GM23338 (cell line): ENCODE results near the gene NOSIP. TPM values are rescaled to one million over a fixed set of nuclear protein-coding genes. Genes with fewer than 3 reads are reported as not detected.
A peak's percentile ranks its signal among the peaks of the same experiment; 100 is the strongest.

ENCODE experiments used
- ATAC-seq: fragments of 200-7000 bp; cut with Tn5 transposase; 3 replicates; pipeline ENCODE4 v1.9.1; 2020
- DNase-seq: peaks from one replicate; pipeline ENCODE4 v3.0.0-alpha.2; 2015; ENCODE audit warnings: low spot score
- H2AFZ ChIP-seq: fragments of 200-600 bp; sonication (generic); 2 replicates; pipeline ENCODE4 v1.8.0; 2016; ENCODE audit warnings: antibody characterized with exemption, mild to moderate bottlenecking, moderate library complexity
- H3F3A ChIP-seq: fragments of 200-600 bp; sonication (generic); replicated peaks from 2 replicates; pipeline ENCODE4 v1.8.0; 2017; ENCODE audit warnings: antibody characterized with exemption, mixed run types, low read depth
- H3K27ac ChIP-seq: fragments of 200-600 bp; sonication (generic); 2 replicates; pipeline ENCODE4 v1.6.1; 2016; ENCODE audit warnings: low read depth
- H3K27me3 ChIP-seq: fragments of 200-600 bp; sonication (generic); 2 replicates; pipeline ENCODE4 v1.8.0; 2016; ENCODE audit warnings: mild to moderate bottlenecking, mixed run types, moderate library complexity; ENCODE audit not compliant: insufficient read depth
- H3K36me3 ChIP-seq: fragments of 200-600 bp; sonication (generic); 2 replicates; pipeline ENCODE4 v1.8.0; 2016; ENCODE audit warnings: mild to moderate bottlenecking; ENCODE audit not compliant: insufficient read depth
- H3K4me1 ChIP-seq: fragments of 200-600 bp; sonication (generic); 2 replicates; pipeline ENCODE4 v1.8.0; 2016; ENCODE audit warnings: mild to moderate bottlenecking, moderate library complexity; ENCODE audit not compliant: insufficient read depth
- H3K4me2 ChIP-seq: fragments of 200-600 bp; sonication (generic); 2 replicates; pipeline ENCODE4 v1.7.1; 2017; ENCODE audit warnings: mixed run types
- H3K4me3 ChIP-seq: fragments of 200-600 bp; sonication (generic); 2 replicates; pipeline ENCODE4 v1.6.1; 2016; ENCODE audit warnings: mixed run types
- H3K79me2 ChIP-seq: fragments of 200-600 bp; sonication (generic); replicated peaks from 2 replicates; pipeline ENCODE4 v1.8.0; 2017; ENCODE audit warnings: mild to moderate bottlenecking; ENCODE audit not compliant: insufficient read depth
- H3K9me2 ChIP-seq: fragments of 200-600 bp; sonication (generic); 2 replicates; pipeline ENCODE4 v1.8.0; 2017; ENCODE audit not compliant: insufficient read depth
- H4K20me1 ChIP-seq: fragments of 200-600 bp; sonication (generic); replicated peaks from 2 replicates; pipeline ENCODE4 v1.8.0; 2017; ENCODE audit warnings: mild to moderate bottlenecking; ENCODE audit not compliant: insufficient read depth
- H3K27ac Mint-ChIP-seq: 2 replicates; pipeline ENCODE4 v1.8.0; 2020; ENCODE audit warnings: inconsistent platforms, mild to moderate bottlenecking, moderate library complexity, mixed read lengths
- H3K27me3 Mint-ChIP-seq: 3 replicates; pipeline ENCODE4 v1.8.0; 2022; ENCODE audit warnings: low read depth, mild to moderate bottlenecking, moderate library complexity, mixed read lengths, inconsistent platforms; ENCODE audit not compliant: insufficient read depth, poor library complexity
- H3K36me3 Mint-ChIP-seq: 3 replicates; pipeline ENCODE4 v1.8.0; 2021; ENCODE audit warnings: low read depth, mild to moderate bottlenecking, inconsistent platforms, moderate library complexity, mixed read lengths
- H3K4me1 Mint-ChIP-seq: 3 replicates; pipeline ENCODE4 v1.8.0; 2020; ENCODE audit warnings: mild to moderate bottlenecking, inconsistent platforms, mixed read lengths
- H3K4me3 Mint-ChIP-seq: 3 replicates; pipeline ENCODE4 v1.8.0; 2021; ENCODE audit warnings: moderate library complexity, mild to moderate bottlenecking, inconsistent platforms, mixed read lengths
- H3K9me3 Mint-ChIP-seq: 3 replicates; pipeline ENCODE4 v1.8.0; 2020; ENCODE audit warnings: moderate library complexity, mild to moderate bottlenecking, inconsistent platforms, mixed read lengths
- CTCF ChIP-seq, 2 experiments: fragments of 200-600 bp in 1 of 2; sonication (generic) in 1 of 2; conservative IDR thresholded peaks; 2 replicates each; pipeline versions ENCODE4 v1.5.1 to v1.6.1; 2016 to 2017; ENCODE audit warnings: antibody characterized with exemption in 2 of 2, low read depth in 2 of 2, mild to moderate bottlenecking in 2 of 2, moderate library complexity in 1 of 2
- REST ChIP-seq: IDR thresholded peaks from one replicate; pipeline ENCODE4 v1.6.1; 2018; ENCODE audit warnings: antibody characterized with exemption; ENCODE audit not compliant: unreplicated experiment
- polyA plus RNA-seq: library from polyadenylated mRNA; unstranded; fragments of >200 nt; fragmentation: Nextera tagmentation; extraction: Ambion mirVana; gene quantifications from 2 replicates; pipeline ENCODE4 v1.2.1, GENCODE V29; 2016
- total RNA-seq: library from RNA; depleted of rRNA; stranded (reverse); fragments of >200 nt; shearing (Covaris generic); gene quantifications from 2 replicates; pipeline ENCODE4 v1.2.3, GENCODE V29; 2014

The NOSIP gene
- total and polyA plus RNA-seq, 2 experiments from 2014 or later, result 88.5 to 143 TPM

- DNase-seq, result peak; percentile 57
- H3K27me3 Mint-ChIP-seq, result peaks cover 1% of the 10 kb centered on the region
Observed at GRCh38 chr19:49570997-49571676, 9.2 kb downstream of the NOSIP start.

More at GRCh38 chr19:49570997-49571676, 9.2 kb downstream of the NOSIP start:
- Histone ChIP-seq H3K79me2 (peaks cover 60% of the 10 kb centered on the region), H3F3A (peaks cover 23% of the 10 kb centered on the region; the same call in 1 of the 2 replicates), H3K36me3 (no peaks in the 10 kb centered on the region), H3K27me3 (no peaks in the 10 kb centered on the region), H3K4me1 (peaks cover 13% of the 10 kb centered on the region), H3K4me3 (no peak overlapping the region), H3K4me2 (no peak overlapping the region), H2AFZ (no peak overlapping the region), H3K27ac (peak overlapping the region; percentile 73), H3K9me2 (no peaks in the 10 kb centered on the region), H4K20me1 (peaks cover 14% of the 10 kb centered on the region; the same call in 1 of the 2 replicates)
- H3K4me3 Mint-ChIP-seq, result no peak overlapping the region
- H3K9me3 Mint-ChIP-seq, result no peaks in the 10 kb centered on the region
- peak; percentile 32 to 57 for TF ChIP-seq CTCF (conservative IDR thresholded peaks at IDR 0.05; ENCODE audit: low read depth in 2 of 2)
- no peak for TF ChIP-seq REST
- peaks cover 19% of the 10 kb centered on the region; the same call in 2 of the 3 replicates for H3K36me3 Mint-ChIP-seq
- ATAC-seq, result peak; percentile 54
- no peak overlapping the region for H3K27ac Mint-ChIP-seq
- peaks cover 13% of the 10 kb centered on the region; the same call in 2 of the 3 replicates for H3K4me1 Mint-ChIP-seq
